ENCODE results near the gene MMP8. TPM values are rescaled to one million over a fixed set of nuclear protein-coding genes. Genes with fewer than 3 reads are reported as not detected.

The MMP8 gene
- polyA plus RNA-seq, 1 donor from 2014 or later = not detected

- Histone ChIP-seq H3K4me3 (ENCODE audit: low read length) (no peak within 1 kb of the TSS), H3K9me2 (ENCODE audit: insufficient read depth, low read length) (no peaks in the 10 kb centered on the region), H3F3A (ENCODE audit: insufficient read depth, low read length, poor library complexity, severe bottlenecking) (no peaks in the 10 kb centered on the region), H3K4me2 (ENCODE audit: low read length) (no peak within 1 kb of the TSS), H4K20me1 (ENCODE audit: insufficient read depth) (no peaks in the 10 kb centered on the region), H3K36me3 (ENCODE audit: insufficient read depth, low read length) (no peaks in the 10 kb centered on the region), H3K27me3 (ENCODE audit: insufficient read depth, low read depth, low read length) (no peaks in the 10 kb centered on the region), H3K9ac (ENCODE audit: low read length) (no peak within 1 kb of the TSS), H3K79me2 (replicated peaks; ENCODE audit: insufficient read depth, low read length) (no peaks in the 10 kb centered on the region), H3K9me3 (ENCODE audit: low read length) (no peaks in the 10 kb centered on the region), H2AFZ (ENCODE audit: low read depth, low read length) (no peak within 1 kb of the TSS), H3K27ac (ENCODE audit: low read length) (no peak within 1 kb of the TSS)
- TF ChIP-seq EP300 (conservative IDR thresholded peaks at IDR 0.05; ENCODE audit: poor library complexity, severe bottlenecking) (no peak), SMC3 (conservative IDR thresholded peaks at IDR 0.05; ENCODE audit: poor library complexity) (no peak), REST (IDR thresholded peaks at IDR 0.05; ENCODE audit: borderline replicate concordance) (no peak)
These were observed 19.1 kb downstream of the MMP8 start, which contains the start of gene MMP27 for GRCh38 chr11:102705626-102706025. Gene MMP27 (minus strand): TSS chr11:102705769. CDS start chr11:102705714, 55 bp downstream.

DNA sequence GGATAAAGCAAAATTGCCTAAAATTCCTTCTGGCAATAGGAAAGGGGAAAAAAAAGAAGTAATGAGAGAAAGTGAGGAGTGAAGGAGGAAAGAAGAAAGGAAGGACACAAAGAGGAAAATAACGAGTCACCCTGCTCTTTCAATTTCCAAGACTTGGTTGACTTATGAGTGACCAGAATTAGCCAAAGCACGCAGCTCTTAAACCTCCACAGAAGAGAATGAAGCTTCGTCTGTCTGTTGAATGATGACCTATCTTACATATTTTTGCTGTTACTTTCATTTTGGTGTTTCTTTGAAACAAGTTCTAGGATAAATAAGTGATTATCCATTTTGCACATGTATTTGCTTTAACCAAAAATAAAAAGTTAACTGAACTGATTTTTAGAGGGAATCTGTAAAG, 19.9 kb downstream of the MMP8 start:
- TF ChIP-seq RAD21 (conservative IDR thresholded peaks at IDR 0.05) = no peak
- no peak for TF ChIP-seq MXI1 (conservative IDR thresholded peaks at IDR 0.05; ENCODE audit: poor library complexity, severe bottlenecking)
- TF ChIP-seq POLR2AphosphoS5 (IDR thresholded peaks at IDR 0.05) = no peak
- TF ChIP-seq EP300 (conservative IDR thresholded peaks at IDR 0.05; ENCODE audit: poor library complexity, severe bottlenecking) = no peak
- TF ChIP-seq TAF1 (IDR thresholded peaks at IDR 0.05; ENCODE audit: low read depth) = no peak
- TF ChIP-seq SMC3 (conservative IDR thresholded peaks at IDR 0.05; ENCODE audit: poor library complexity) = no peak
- TF ChIP-seq REST (IDR thresholded peaks at IDR 0.05; ENCODE audit: borderline replicate concordance) = no peak
- no peak for TF ChIP-seq EZH2 (IDR thresholded peaks at IDR 0.05; ENCODE audit: borderline replicate concordance, insufficient read depth, low read length, poor library complexity, severe bottlenecking)
- TF ChIP-seq, protein P1, sequence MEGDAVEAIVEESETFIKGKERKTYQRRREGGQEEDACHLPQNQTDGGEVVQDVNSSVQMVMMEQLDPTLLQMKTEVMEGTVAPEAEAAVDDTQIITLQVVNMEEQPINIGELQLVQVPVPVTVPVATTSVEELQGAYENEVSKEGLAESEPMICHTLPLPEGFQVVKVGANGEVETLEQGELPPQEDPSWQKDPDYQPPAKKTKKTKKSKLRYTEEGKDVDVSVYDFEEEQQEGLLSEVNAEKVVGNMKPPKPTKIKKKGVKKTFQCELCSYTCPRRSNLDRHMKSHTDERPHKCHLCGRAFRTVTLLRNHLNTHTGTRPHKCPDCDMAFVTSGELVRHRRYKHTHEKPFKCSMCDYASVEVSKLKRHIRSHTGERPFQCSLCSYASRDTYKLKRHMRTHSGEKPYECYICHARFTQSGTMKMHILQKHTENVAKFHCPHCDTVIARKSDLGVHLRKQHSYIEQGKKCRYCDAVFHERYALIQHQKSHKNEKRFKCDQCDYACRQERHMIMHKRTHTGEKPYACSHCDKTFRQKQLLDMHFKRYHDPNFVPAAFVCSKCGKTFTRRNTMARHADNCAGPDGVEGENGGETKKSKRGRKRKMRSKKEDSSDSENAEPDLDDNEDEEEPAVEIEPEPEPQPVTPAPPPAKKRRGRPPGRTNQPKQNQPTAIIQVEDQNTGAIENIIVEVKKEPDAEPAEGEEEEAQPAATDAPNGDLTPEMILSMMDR (IDR thresholded peaks at IDR 0.05; ENCODE audit: poor library complexity, severe bottlenecking) = no peak
- no peaks in the 10 kb centered on the region for H3F3A ChIP-seq (ENCODE audit: insufficient read depth, low read length, poor library complexity, severe bottlenecking)
- H4K20me1 ChIP-seq (ENCODE audit: insufficient read depth) = no peaks in the 10 kb centered on the region
- no peak overlapping the region for H3K4me3 ChIP-seq (ENCODE audit: low read length)
- no peaks in the 10 kb centered on the region for H3K9me2 ChIP-seq (ENCODE audit: insufficient read depth, low read length)
- H2AFZ ChIP-seq (ENCODE audit: low read depth, low read length) = no peak overlapping the region
- no peaks in the 10 kb centered on the region for H3K27me3 ChIP-seq (ENCODE audit: insufficient read depth, low read depth, low read length)
- no peaks in the 10 kb centered on the region for H3K9me3 ChIP-seq (ENCODE audit: low read length)
- no peak overlapping the region for H3K27ac ChIP-seq (ENCODE audit: low read length)
- H3K36me3 ChIP-seq (ENCODE audit: insufficient read depth, low read length) = no peaks in the 10 kb centered on the region
- H3K4me2 ChIP-seq (ENCODE audit: low read length) = no peak overlapping the region
- H3K79me2 ChIP-seq (replicated peaks; ENCODE audit: insufficient read depth, low read length) = no peaks in the 10 kb centered on the region
- H3K9ac ChIP-seq (ENCODE audit: low read length) = no peak overlapping the region
